Ovary (tissue), 9 donors: Measurements from ENCODE around the gene ING4. TPM values are rescaled to one million over a fixed set of nuclear protein-coding genes. Genes with fewer than 3 reads are reported as not detected.

Experiments used
- DNase-seq, 5 donors: peaks; one replicate each; pipeline ENCODE4 v3.0.0-alpha.2; 2019 to 2020
- H3K27ac ChIP-seq, 2 donors: fragments of 200-600 bp; one replicate each; pipeline versions ENCODE4 v1.5.1 to v1.8.0; 2019 to 2022
- H3K27me3 ChIP-seq: fragments of 200-600 bp; one replicate; pipeline ENCODE4 v1.8.0; 2022
- H3K36me3 ChIP-seq: fragments of 200-600 bp; sonication (generic); one replicate; pipeline ENCODE4 v1.5.1; 2019
- H3K4me1 ChIP-seq: one replicate; pipeline ENCODE4 v1.8.1; 2013; ENCODE audit warnings: mild to moderate bottlenecking, moderate library complexity; ENCODE audit not compliant: insufficient read depth
- H3K4me3 ChIP-seq: fragments of 200-600 bp; sonication (generic); one replicate; pipeline ENCODE4 v1.5.1; 2017
- H3K9me3 ChIP-seq, 2 donors: fragments of 200-600 bp in 1 of 2; sonication (generic) in 1 of 2; one replicate each; pipeline versions ENCODE4 v1.5.1 to v1.8.1; 2013 to 2019; ENCODE audit warnings: mild to moderate bottlenecking in 1 of 2, moderate library complexity in 1 of 2
- CTCF ChIP-seq, 3 donors: fragments of 450-650 bp in 2 of 3; fragments of 200-600 bp in 1 of 3; IDR thresholded peaks; one replicate each; pipeline versions ENCODE4 v1.5.1 to v1.8.0; 2016 to 2022; ENCODE audit warnings: antibody characterized with exemption in 3 of 3, mild to moderate bottlenecking in 1 of 3
- EP300 ChIP-seq: sonication (generic); formaldehyde crosslinking; IDR thresholded peaks from one replicate; pipeline ENCODE4 v1.6.1; 2017; ENCODE audit warnings: antibody characterized with exemption
- POLR2A ChIP-seq: fragments of 450-650 bp; IDR thresholded peaks from one replicate; pipeline ENCODE4 v1.6.1; 2017; ENCODE audit warnings: antibody characterized with exemption, mild to moderate bottlenecking, moderate library complexity
- WGBS, 3 donors: extraction: QIAGEN DNeasy Blood & Tissue Kit in 1 of 3; methylation state at CpG; one replicate each; pipeline versions ENCODE4 v1.1.5 to v1.1.7; 2013 to 2017; 5-methylcytosine and 5-hydroxymethylcytosine counted together
- intact Hi-C, 4 donors: fragments of 100-400 bp; cut with DNase I; formaldehyde crosslinking; loops; one replicate each; pipeline versions ENCODE4 v1.11.0 to v1.15.1; 2022 to 2023
- polyA plus RNA-seq, 2 donors: library from polyadenylated mRNA; stranded (reverse); fragments of 200-250 nt in 1 of 2; fragments of 350-450 nt in 1 of 2; fragmentation: Illumina TruSeq in 1 of 2; extraction: RNeasy Lipid Tissue Mini Kit (QIAGEN cat#74804) in 1 of 2; gene quantifications; one replicate each; pipeline ENCODE4 v1.2.3, GENCODE V29; 2013 to 2014
- total RNA-seq, 7 donors: library from RNA; depleted of rRNA in 2 of 7; stranded (reverse); fragments of >200 nt in 2 of 7; fragmentation: NEBNext Ultra II Directional in 3 of 7; extraction: Animal tissue kit (Norgen Biotek cat#: 25700) in 3 of 7; gene quantifications; one replicate each; pipeline versions ENCODE4 v1.1.0 to v1.2.4, GENCODE V29; 2016 to 2023
- donor health status: DM: no; HTN: no; CAD: no; lungs with moderate emphysema.
- donor health status: DM: no; HTN: no; CAD: no.
- donor health status: Bipolar disorder and iron deficiency.
- donor health status: DM: yes; HTN: yes; CAD: no.
- donor health status: DM: no; HTN: no; CAD: no.
- donor health status: DM: yes; HTN: yes; CAD: no.

The ING4 gene
- total and polyA plus RNA-seq, 9 donors, result 26.1 to 90.0 (median 36.8) TPM

- intact Hi-C loops, result loop anchor here in 3 of 4 donors (5.0 to 10.0 kb wide), 5 partner anchors 44 to 209 kb away; partner anchors contain the start of genes ING4 (in 2 of the 3), P3H3 (in 1 of the 3) and ZNF384 (in 1 of the 3)
- no peaks in the 10 kb centered on the region for H3K9me3 ChIP-seq
- TF ChIP-seq CTCF (IDR thresholded peaks at IDR 0.05) (no peak), EP300 (no peak), POLR2A (no peak)
- DNase-seq, result no peak
- H3K36me3 ChIP-seq, result no peaks in the 10 kb centered on the region
- no peaks in the 10 kb centered on the region for H3K27me3 ChIP-seq
- 58 to 77% (median 75%) methylated on average over 5 of the region's 5 CpGs for WGBS, 3 donors
- no peak overlapping the region for H3K4me3 ChIP-seq
- H3K27ac ChIP-seq, result no peak overlapping the region
- H3K4me1 ChIP-seq, result no peaks in the 10 kb centered on the region
Measured at GRCh38 chr12:6618483-6619225, 44.3 kb downstream of the ING4 start.

GRCh38 chr12:6615802-6616201 is 47.1 kb downstream of the ING4 start:
- Histone ChIP-seq H3K4me3 (no peak overlapping the region), H3K4me1 (peaks cover 4% of the 10 kb centered on the region), H3K27ac (peak overlapping the region in 1 of 2 donors; percentile 20), H3K9me3 (no peaks in the 10 kb centered on the region), H3K27me3 (no peaks in the 10 kb centered on the region), H3K36me3 (no peaks in the 10 kb centered on the region)
- TF ChIP-seq POLR2A (no peak), CTCF (IDR thresholded peaks at IDR 0.05) (no peak), EP300 (no peak)
- 39 to 43% (median 40%) methylated on average over 3 of the region's 3 CpGs for WGBS, 3 donors
- peak in 2 of 5 donors; percentile 29 to 39 for DNase-seq
- intact Hi-C loops, result loop anchor here in 3 of 4 donors (5.0 to 10.0 kb wide), 5 partner anchors 46 to 211 kb away; partner anchors contain the start of genes ING4 (in 2 of the 3), P3H3 (in 1 of the 3) and ZNF384 (in 1 of the 3)

- intact Hi-C loops, result loop anchor here in 3 of 4 donors (5.0 to 10.0 kb wide), 5 partner anchors 48 to 213 kb away; partner anchors contain the start of genes ING4 (in 2 of the 3), P3H3 (in 1 of the 3) and ZNF384 (in 1 of the 3)
- 66 to 77% (median 66%) methylated on average over 7 of the region's 7 CpGs for WGBS, 3 donors
- no peak for TF ChIP-seq EP300
- no peak for TF ChIP-seq POLR2A
- TF ChIP-seq CTCF (IDR thresholded peaks at IDR 0.05), result no peak
- peaks cover 4% of the 10 kb centered on the region for H3K4me1 ChIP-seq
- no peaks in the 10 kb centered on the region for H3K27me3 ChIP-seq
- H3K36me3 ChIP-seq, result no peaks in the 10 kb centered on the region
- no peaks in the 10 kb centered on the region for H3K9me3 ChIP-seq
- peak overlapping the region; percentile 87 to 93 for H3K27ac ChIP-seq
- peak in 1 of 5 donors; percentile 41 for DNase-seq
- H3K4me3 ChIP-seq, result no peak overlapping the region
Measured at GRCh38 chr12:6614513-6615172, 48.3 kb downstream of the ING4 start.

- intact Hi-C loops, result loop anchor here in 2 of 4 donors (10.0 kb wide), 2 partner anchors 51 to 71 kb away; partner anchors contain the start of genes ING4 (in 1 of the 2) and ZNF384 (in 1 of the 2)
- no peak overlapping the region for H3K4me3 ChIP-seq
Measured at GRCh38 chr12:6613776-6614512, 49.0 kb downstream of the ING4 start.

More at GRCh38 chr12:6613776-6614512, 49.0 kb downstream of the ING4 start:
- TF ChIP-seq CTCF (IDR thresholded peaks at IDR 0.05) (no peak), POLR2A (no peak), EP300 (no peak)
- DNase-seq, result peak; percentile 94 to 97 (median 97)
- Histone ChIP-seq H3K36me3 (no peaks in the 10 kb centered on the region), H3K4me1 (peaks cover 4% of the 10 kb centered on the region), H3K9me3 (no peaks in the 10 kb centered on the region), H3K27ac (peak overlapping the region; percentile 87 to 93), H3K27me3 (no peaks in the 10 kb centered on the region)
- 4 to 5% (median 5%) methylated on average over 21 of the region's 21 CpGs for WGBS, 3 donors
